HG03060 (cell line): ENCODE results near the gene PPT2.
A peak's percentile ranks its signal among the peaks of the same experiment; 100 is the strongest.
"Not testable (repeated sequence)": the region's sequence is repeated elsewhere in the genome, so short reads cannot be mapped to it uniquely, and the experiment has no call there.

Source experiments
- ATAC-seq: cut with Tn5 transposase; IDR thresholded peaks from one replicate; pipeline ENCODE4 v1.9.1; 2021; ENCODE audit warnings: low read depth, moderate number of reproducible peaks; ENCODE audit not compliant: unreplicated experiment

PPT2 gene

GRCh38 chr6:32187725-32188380 lies 33.9 kb downstream of the PPT2 start:
- ATAC-seq: not testable (repeated sequence)

- ATAC-seq: no peak
Observed at GRCh38 chr6:32188381-32189068, 34.6 kb downstream of the PPT2 start.

GRCh38 chr6:32189069-32189741 lies 35.3 kb downstream of the PPT2 start:
- ATAC-seq: no peak

- no peak for ATAC-seq
Observed at GRCh38 chr6:32189742-32190053, 35.8 kb downstream of the PPT2 start.

- ATAC-seq: no peak
Observed at GRCh38 chr6:32190054-32190851, 36.3 kb downstream of the PPT2 start, which contains the start of gene PBX2. PBX2 (minus strand) TSS chr6:32190202; CDS start chr6:32189915, 287 bp downstream.

- no peak for ATAC-seq
Observed at GRCh38 chr6:32190911-32191677, 37.2 kb downstream of the PPT2 start.

- ATAC-seq: no peak
Observed at GRCh38 chr6:32191696-32192607, 38.0 kb downstream of the PPT2 start.

GRCh38 chr6:32192608-32193039 lies 38.7 kb downstream of the PPT2 start, which contains the start of gene GPSM3:
GPSM3 (minus strand) TSS chr6:32192643; CDS start chr6:32192513, 130 bp downstream.
- no peak for ATAC-seq

GRCh38 chr6:32193096-32193495 lies 39.2 kb downstream of the PPT2 start:
- ATAC-seq: not testable (repeated sequence)

- ATAC-seq: no peak
Observed at GRCh38 chr6:32194388-32194787, 40.4 kb downstream of the PPT2 start.

GRCh38 chr6:32194825-32195651 lies 41.1 kb downstream of the PPT2 start:
- peak; percentile 42 for ATAC-seq

GRCh38 chr6:32195652-32195901 lies 41.6 kb downstream of the PPT2 start:
- ATAC-seq: no peak

- peak; percentile 61 for ATAC-seq
Observed at GRCh38 chr6:32195902-32196681, 42.2 kb downstream of the PPT2 start.

- ATAC-seq: no peak
Observed at GRCh38 chr6:32196682-32197616, 43.0 kb downstream of the PPT2 start.

GRCh38 chr6:32198345-32198696 lies 44.4 kb downstream of the PPT2 start:
- ATAC-seq: no peak

GRCh38 chr6:32198866-32199265 lies 44.9 kb downstream of the PPT2 start:
- ATAC-seq: no peak
